GM12873 (cell line): ENCODE measurements around the gene KRTAP4-3.
"Not testable (repeated sequence)": the region's sequence is repeated elsewhere in the genome, so short reads cannot be mapped to it uniquely, and the experiment has no call there.

ENCODE experiments used
- TF ChIP-seq, protein P1 (sequence below): IDR thresholded peaks from 2 replicates; pipeline ENCODE4 v1.5.1; 2012; ENCODE audit warnings: low read depth, mild to moderate bottlenecking, moderate library complexity, low read length, control low read depth; ENCODE audit not compliant: insufficient read depth; ENCODE audit errors: missing control alignments

Gene KRTAP4-3

DNA sequence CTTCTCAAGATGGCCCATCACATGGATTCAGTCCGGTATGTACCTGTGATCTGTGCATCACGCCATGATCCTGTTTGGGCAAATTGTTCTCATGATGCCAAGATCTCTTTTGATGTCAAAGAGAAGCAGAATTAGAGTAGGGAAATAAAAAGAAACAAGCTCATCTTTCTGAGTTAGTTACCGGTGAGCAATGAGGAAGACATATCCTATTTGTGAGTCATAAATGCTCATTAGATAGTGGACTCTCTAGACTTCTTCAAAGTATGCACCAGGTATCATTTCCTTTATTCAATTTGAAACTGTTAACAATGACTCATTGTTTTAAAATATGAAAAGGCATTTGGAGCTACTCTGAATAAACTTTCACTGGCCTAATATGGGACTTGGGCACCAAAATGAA, 36.0 kb downstream of the KRTAP4-3 start:
- TF ChIP-seq, protein P1, sequence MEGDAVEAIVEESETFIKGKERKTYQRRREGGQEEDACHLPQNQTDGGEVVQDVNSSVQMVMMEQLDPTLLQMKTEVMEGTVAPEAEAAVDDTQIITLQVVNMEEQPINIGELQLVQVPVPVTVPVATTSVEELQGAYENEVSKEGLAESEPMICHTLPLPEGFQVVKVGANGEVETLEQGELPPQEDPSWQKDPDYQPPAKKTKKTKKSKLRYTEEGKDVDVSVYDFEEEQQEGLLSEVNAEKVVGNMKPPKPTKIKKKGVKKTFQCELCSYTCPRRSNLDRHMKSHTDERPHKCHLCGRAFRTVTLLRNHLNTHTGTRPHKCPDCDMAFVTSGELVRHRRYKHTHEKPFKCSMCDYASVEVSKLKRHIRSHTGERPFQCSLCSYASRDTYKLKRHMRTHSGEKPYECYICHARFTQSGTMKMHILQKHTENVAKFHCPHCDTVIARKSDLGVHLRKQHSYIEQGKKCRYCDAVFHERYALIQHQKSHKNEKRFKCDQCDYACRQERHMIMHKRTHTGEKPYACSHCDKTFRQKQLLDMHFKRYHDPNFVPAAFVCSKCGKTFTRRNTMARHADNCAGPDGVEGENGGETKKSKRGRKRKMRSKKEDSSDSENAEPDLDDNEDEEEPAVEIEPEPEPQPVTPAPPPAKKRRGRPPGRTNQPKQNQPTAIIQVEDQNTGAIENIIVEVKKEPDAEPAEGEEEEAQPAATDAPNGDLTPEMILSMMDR, result no peak

DNA sequence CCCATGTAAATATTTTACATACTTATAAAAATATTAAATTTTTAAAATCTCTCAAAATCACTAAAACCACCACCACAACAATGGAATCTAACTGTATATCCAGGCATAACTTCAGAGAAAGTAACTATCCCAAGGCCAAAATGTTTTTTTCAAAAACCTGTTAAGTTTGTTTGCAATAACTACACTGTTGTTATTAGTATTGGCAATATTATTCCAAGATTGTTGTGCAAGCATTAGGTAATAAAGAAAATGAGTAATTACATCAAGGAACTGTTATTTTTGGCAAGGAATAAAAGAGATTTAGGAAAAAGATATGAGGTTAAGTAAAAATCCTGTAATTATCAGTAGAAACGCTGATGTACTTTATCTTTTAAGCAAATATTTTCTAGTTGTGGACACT, 40.6 kb downstream of the KRTAP4-3 start:
- TF ChIP-seq, protein P1, result no peak

DNA sequence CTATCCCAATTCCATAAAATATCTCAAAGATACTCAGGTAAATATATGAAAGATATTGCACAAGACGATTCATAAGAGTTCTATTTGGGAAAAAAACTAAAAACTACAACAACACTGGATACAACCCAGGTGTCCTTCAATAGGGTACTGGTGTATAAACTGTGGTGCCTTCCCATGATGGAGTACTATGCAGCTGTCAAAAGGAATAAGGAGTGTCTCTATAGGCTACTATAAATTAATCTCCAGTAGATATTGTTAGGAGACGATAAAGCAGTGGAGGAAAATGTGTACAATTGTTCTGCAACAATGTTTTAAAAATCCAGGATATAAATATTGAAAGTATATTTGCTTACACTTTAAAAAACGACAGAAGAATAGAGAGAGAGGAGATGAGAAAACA, 41.6 kb downstream of the KRTAP4-3 start:
- TF ChIP-seq, protein P1, result no peak

DNA sequence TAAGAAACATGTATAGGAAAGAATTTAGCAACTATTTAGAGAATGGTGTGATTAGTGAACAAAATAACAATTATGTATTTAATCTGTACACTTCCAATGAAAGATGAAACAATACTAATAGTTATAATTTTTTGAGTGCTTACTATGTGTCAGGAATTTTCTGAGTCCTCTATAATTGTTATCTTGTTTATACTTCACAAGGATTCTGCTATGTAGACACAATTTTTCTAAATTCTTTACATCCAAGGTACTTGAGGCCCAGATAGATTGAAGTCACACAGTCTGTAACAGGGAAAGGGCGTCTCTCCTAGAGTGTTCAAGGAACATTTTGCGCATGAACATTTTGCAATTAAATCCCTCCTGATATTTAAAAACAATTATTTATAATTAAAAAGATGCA, 43.0 kb downstream of the KRTAP4-3 start:
- TF ChIP-seq, protein P1, result no peak

DNA sequence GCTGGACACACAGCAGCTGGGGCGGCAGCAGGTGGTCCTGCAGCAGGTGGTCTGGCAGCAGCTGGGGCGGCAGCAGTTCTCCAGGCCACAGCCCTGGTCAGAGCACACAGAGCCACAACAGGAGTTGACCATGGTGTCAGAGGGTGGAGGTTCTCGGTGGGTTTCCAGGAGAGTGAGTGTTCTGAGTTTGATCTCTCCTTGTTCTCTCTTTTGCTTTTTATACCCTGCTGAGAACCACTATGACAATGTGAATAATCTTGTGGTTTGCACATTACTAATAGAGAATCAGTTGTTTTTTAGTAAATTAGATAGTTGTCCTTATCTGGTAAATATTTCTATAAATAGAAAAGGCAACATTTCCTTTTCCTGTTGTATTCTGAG, 44.0 kb downstream of the KRTAP4-3 start, which contains the start of gene KRTAP4-12:
Gene KRTAP4-12, minus strand, starts transcription at position 192 of the 381 bp plus-strand sequence. Its CDS starts 60 bp downstream, at position 132.
- TF ChIP-seq, protein P1, result not testable (repeated sequence)

DNA sequence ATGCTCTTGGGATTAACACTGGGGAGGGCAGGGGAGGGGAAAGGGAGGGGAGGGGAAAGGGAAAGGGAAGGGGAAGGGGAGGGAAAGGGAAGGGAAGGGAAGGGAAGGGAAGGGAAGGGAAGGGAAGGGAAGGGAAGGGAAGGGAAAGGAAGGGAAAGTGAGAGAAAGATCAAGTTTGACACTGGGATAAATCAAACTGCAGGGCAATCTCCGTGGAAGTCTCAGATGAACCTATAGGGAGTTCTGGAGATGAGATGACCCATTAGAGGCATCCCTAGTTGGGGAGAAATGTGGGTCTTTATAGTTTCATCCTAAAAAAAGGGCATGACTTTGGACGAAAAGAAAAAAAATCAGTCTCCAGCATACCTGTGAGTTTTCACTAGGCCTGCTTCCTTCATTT, 46.3 kb downstream of the KRTAP4-3 start:
- TF ChIP-seq, protein P1, result no peak

DNA sequence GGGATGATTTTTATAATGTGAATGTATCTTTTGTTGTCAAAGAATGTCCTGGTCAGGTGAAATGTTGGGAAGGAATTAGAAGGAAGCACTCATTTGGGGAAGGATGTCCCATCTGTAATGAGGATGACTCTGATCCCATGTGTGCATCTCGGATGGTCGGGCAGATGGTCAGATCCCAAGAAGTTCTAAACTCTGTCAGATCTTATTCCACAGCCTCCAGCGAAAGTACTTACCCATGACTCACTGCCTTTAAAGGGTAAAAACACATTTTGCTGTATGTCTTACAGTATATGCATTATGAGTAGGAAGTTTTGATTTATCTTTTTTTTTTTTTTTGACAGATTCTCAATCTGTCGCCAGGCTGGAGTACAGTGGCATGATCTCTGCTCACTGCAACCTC, 49.3 kb downstream of the KRTAP4-3 start:
- TF ChIP-seq, protein P1, result no peak
